Left lung (tissue), 10 donors: ENCODE data around the gene EIF5AL1. TPM values are rescaled to one million over a fixed set of nuclear protein-coding genes. Genes with fewer than 3 reads are reported as not detected.
"Not testable (repeated sequence)": the region's sequence is repeated elsewhere in the genome, so short reads cannot be mapped to it uniquely, and the experiment has no call there.

ENCODE experiments used
- ATAC-seq: fragments of 200-7000 bp; cut with Tn5 transposase; one replicate; pipeline ENCODE4 v1.9.1; 2020; ENCODE audit warnings: moderate library complexity
- DNase-seq, 4 donors: peaks; one replicate each; pipeline ENCODE4 v3.0.0-alpha.2; 2013 to 2020
- H3K27ac ChIP-seq, 2 donors: fragments of 200-600 bp; sonication (generic) in 1 of 2; one replicate each; pipeline versions ENCODE4 v1.5.0 to v1.8.0; 2020 to 2021
- H3K27me3 ChIP-seq, 2 donors: fragments of 200-600 bp; sonication (generic) in 1 of 2; one replicate each; pipeline versions ENCODE4 v1.5.0 to v1.8.0; 2020 to 2021
- H3K36me3 ChIP-seq, 2 donors: fragments of 200-600 bp; sonication (generic) in 1 of 2; one replicate each; pipeline versions ENCODE4 v1.5.0 to v1.8.0; 2020 to 2021
- H3K4me1 ChIP-seq, 2 donors: fragments of 200-600 bp; one replicate each; pipeline ENCODE4 v1.8.0; 2021
- H3K4me3 ChIP-seq, 2 donors: fragments of 200-600 bp; sonication (generic) in 1 of 2; one replicate each; pipeline versions ENCODE4 v1.5.0 to v1.8.0; 2020 to 2021; ENCODE audit warnings: mild to moderate bottlenecking in 1 of 2
- H3K9me3 ChIP-seq, 2 donors: fragments of 200-600 bp; sonication (generic) in 1 of 2; one replicate each; pipeline versions ENCODE4 v1.5.0 to v1.8.0; 2020 to 2021
- CTCF ChIP-seq, 2 donors: fragments of 200-600 bp; sonication (generic) in 1 of 2; IDR thresholded peaks; one replicate each; pipeline versions ENCODE4 v1.5.0 to v1.8.0; 2021; ENCODE audit warnings: antibody characterized with exemption in 2 of 2
- intact Hi-C, 2 donors: fragments of 100-400 bp; cut with DNase I; formaldehyde crosslinking; loops; one replicate each; pipeline versions ENCODE4 v1.11.2 to v1.14.2; 2022
- polyA plus RNA-seq, 6 donors: library from polyadenylated mRNA; unstranded; fragments of 120-200 nt; gene quantifications; one replicate each; pipeline ENCODE4 v1.2.1, GENCODE V29; 2013; ENCODE audit not compliant: insufficient read length in 6 of 6
- total RNA-seq, 2 donors: library from RNA; stranded (reverse); fragmentation: NEBNext Ultra II Directional; extraction: Animal tissue kit (Norgen Biotek cat#: 25700); gene quantifications; one replicate each; pipeline ENCODE4 v1.2.1, GENCODE V29; 2021
- donor health status: DM: no; HTN: yes; CAD: no.
- donor health status: DM: no; HTN: no; CAD: no.

The EIF5AL1 gene
- total and polyA plus RNA-seq, 8 donors, result 0.18 to 3.5 (median 0.86) TPM

GRCh38 chr10:79547973-79548372, 35.6 kb downstream of the EIF5AL1 start:
- Histone ChIP-seq H3K36me3 (no peaks in the 10 kb centered on the region), H3K9me3 (no peaks in the 10 kb centered on the region), H3K27me3 (no peaks in the 10 kb centered on the region), H3K4me1 (no peaks in the 10 kb centered on the region), H3K4me3 (no peak overlapping the region), H3K27ac (no peak overlapping the region)
- intact Hi-C loops, result no loop called here
- ATAC-seq (no peak), DNase-seq (no peak)
- no peak for TF ChIP-seq CTCF (IDR thresholded peaks at IDR 0.05)

- no peak for DNase-seq
- Histone ChIP-seq H3K4me1 (no peaks in the 10 kb centered on the region), H3K4me3 (no peak overlapping the region), H3K9me3 (no peaks in the 10 kb centered on the region), H3K36me3 (no peaks in the 10 kb centered on the region), H3K27me3 (no peaks in the 10 kb centered on the region), H3K27ac (no peak overlapping the region)
- intact Hi-C loops, result no loop called here
- ATAC-seq, result no peak
- no peak for TF ChIP-seq CTCF (IDR thresholded peaks at IDR 0.05)
These were observed 39.8 kb downstream of the EIF5AL1 start for GRCh38 chr10:79552143-79552542.

GRCh38 chr10:79555354-79556309, 43.3 kb downstream of the EIF5AL1 start:
- Histone ChIP-seq H3K27ac (no peak overlapping the region), H3K4me1 (no peaks in the 10 kb centered on the region), H3K4me3 (no peak overlapping the region), H3K36me3 (no peaks in the 10 kb centered on the region), H3K27me3 (no peaks in the 10 kb centered on the region), H3K9me3 (no peaks in the 10 kb centered on the region)
- TF ChIP-seq CTCF (IDR thresholded peaks at IDR 0.05), result no peak
- DNase-seq, result no peak
- peak; percentile 31 for ATAC-seq
- intact Hi-C loops, result no loop called here

- H3K4me1 ChIP-seq, ATAC-seq, intact Hi-C loops, H3K9me3 ChIP-seq, H3K27ac ChIP-seq, H3K36me3 ChIP-seq, H3K27me3 ChIP-seq, DNase-seq, H3K4me3 ChIP-seq: not testable (repeated sequence)
These were observed 44.6 kb downstream of the EIF5AL1 start for GRCh38 chr10:79556961-79557360.

GRCh38 chr10:79559726-79560125, 47.4 kb downstream of the EIF5AL1 start:
- Histone ChIP-seq H3K9me3 (no peaks in the 10 kb centered on the region), H3K4me1 (no peaks in the 10 kb centered on the region), H3K27ac (peak overlapping the region; percentile 41 to 56), H3K4me3 (peak overlapping the region; percentile 0 to 3), H3K36me3 (no peaks in the 10 kb centered on the region), H3K27me3 (no peaks in the 10 kb centered on the region)
- intact Hi-C loops, result no loop called here
- DNase-seq, result no peak
- peak; percentile 4 for ATAC-seq
- no peak for TF ChIP-seq CTCF (IDR thresholded peaks at IDR 0.05)
